HepG2 (cell line): ENCODE data around the gene MYO1C. TPM values are rescaled to one million over a fixed set of nuclear protein-coding genes. Genes with fewer than 3 reads are reported as not detected.

Experiments used
- BRCA1 ChIP-seq: sonication (generic); formaldehyde crosslinking; IDR thresholded peaks from 2 replicates; pipeline ENCODE4 v1.4.0; 2020; ENCODE audit warnings: missing genetic modification reagents
- FOXC1 ChIP-seq: sonication (generic); formaldehyde crosslinking; IDR thresholded peaks from 2 replicates; pipeline ENCODE4 v1.8.0; 2022; ENCODE audit warnings: mild to moderate bottlenecking, missing genetic modification reagents, borderline replicate concordance
- MIER2 ChIP-seq: IDR thresholded peaks from 2 replicates; pipeline ENCODE4 v1.6.1; 2016; ENCODE audit warnings: missing biosample characterization, missing genetic modification reagents
- NFYC ChIP-seq: IDR thresholded peaks from 2 replicates; pipeline ENCODE4 v1.6.1; 2016; ENCODE audit warnings: missing genetic modification reagents, missing compliant biosample characterization
- RFXANK ChIP-seq: IDR thresholded peaks from 2 replicates; pipeline ENCODE4 v1.6.1; 2016
- SNAPC2 ChIP-seq: sonication (generic); formaldehyde crosslinking; IDR thresholded peaks from 2 replicates; pipeline ENCODE4 v1.8.1; 2022; ENCODE audit warnings: mild to moderate bottlenecking, missing genetic modification reagents
- TEAD2 ChIP-seq: sonication (generic); formaldehyde crosslinking; IDR thresholded peaks from 2 replicates; pipeline ENCODE4 v1.9.0; 2021; ENCODE audit warnings: missing genetic modification reagents
- TEAD3 ChIP-seq: optimal IDR thresholded peaks from 2 replicates; pipeline ENCODE3; 2016; ENCODE audit warnings: borderline replicate concordance
- ZNF205 ChIP-seq: IDR thresholded peaks from 2 replicates; pipeline ENCODE4 v1.6.1; 2018; ENCODE audit warnings: missing biosample characterization, missing genetic modification reagents
- ZNF251 ChIP-seq: sonication (generic); formaldehyde crosslinking; IDR thresholded peaks from 2 replicates; pipeline ENCODE4 v1.9.0; 2021; ENCODE audit warnings: mild to moderate bottlenecking, missing genetic modification reagents
- ZNF441 ChIP-seq: sonication (generic); formaldehyde crosslinking; IDR thresholded peaks from 2 replicates; pipeline ENCODE4 v1.7.0; 2021; ENCODE audit warnings: missing genetic modification reagents, borderline replicate concordance
- ZNF883 ChIP-seq: sonication (generic); formaldehyde crosslinking; IDR thresholded peaks from 2 replicates; pipeline ENCODE4 v1.5.1; 2020; ENCODE audit warnings: mild to moderate bottlenecking, missing genetic modification reagents; ENCODE audit errors: not compliant biosample characterization
- polyA plus RNA-seq, 8 experiments: library from polyadenylated mRNA; depleted of rRNA in 3 of 8; stranded (reverse) in 7 of 8; unstranded in 1 of 8; fragments of >200 nt; fragmentation: Illumina TruSeq in 4 of 8; extraction: Trizol in 4 of 8; gene quantifications; 2 replicates each; pipeline versions ENCODE4 v1.2.1 to v1.2.3, GENCODE V29; 2011 to 2016; ENCODE audit warnings: low read depth in 4 of 8, missing spikeins in 1 of 8, mixed read lengths in 1 of 8; ENCODE audit not compliant: insufficient read depth in 1 of 8
- total RNA-seq, 5 experiments: library from RNA; depleted of rRNA; stranded (reverse); fragments of >200 nt; fragmentation: Illumina TruSeq; extraction: Trizol; gene quantifications; 2 replicates each; pipeline ENCODE4 v1.2.3, GENCODE V29; 2016; ENCODE audit warnings: low read depth in 1 of 5
- TF ChIP-seq, protein P1 (sequence below): sonication (generic); formaldehyde crosslinking; IDR thresholded peaks from 2 replicates; pipeline ENCODE4 v1.5.1; 2020; ENCODE audit warnings: mild to moderate bottlenecking, moderate library complexity, missing genetic modification reagents
- TF ChIP-seq, protein P2 (sequence below): sonication (generic); formaldehyde crosslinking; IDR thresholded peaks from 2 replicates; pipeline ENCODE4 v1.4.0; 2020; ENCODE audit warnings: missing genetic modification reagents
- TF ChIP-seq, protein P3 (sequence below): sonication (generic); formaldehyde crosslinking; IDR thresholded peaks from 2 replicates; pipeline ENCODE4 v1.4.0; 2020; ENCODE audit warnings: missing genetic modification reagents
- TF ChIP-seq, protein P4 (sequence below): sonication (generic); formaldehyde crosslinking; IDR thresholded peaks from 2 replicates; pipeline ENCODE4 v1.4.0; 2020; ENCODE audit warnings: missing genetic modification reagents; ENCODE audit errors: not compliant biosample characterization
- TF ChIP-seq, protein P5 (sequence below): sonication (generic); formaldehyde crosslinking; IDR thresholded peaks from 2 replicates; pipeline ENCODE4 v1.4.0; 2020; ENCODE audit warnings: missing genetic modification reagents

MYO1C gene
- total and polyA plus RNA-seq, 2 of the 13 experiments (the other 11 are each of a cell fraction or from before 2014, with no cell fraction given) = 22.7 to 40.8 TPM

DNA sequence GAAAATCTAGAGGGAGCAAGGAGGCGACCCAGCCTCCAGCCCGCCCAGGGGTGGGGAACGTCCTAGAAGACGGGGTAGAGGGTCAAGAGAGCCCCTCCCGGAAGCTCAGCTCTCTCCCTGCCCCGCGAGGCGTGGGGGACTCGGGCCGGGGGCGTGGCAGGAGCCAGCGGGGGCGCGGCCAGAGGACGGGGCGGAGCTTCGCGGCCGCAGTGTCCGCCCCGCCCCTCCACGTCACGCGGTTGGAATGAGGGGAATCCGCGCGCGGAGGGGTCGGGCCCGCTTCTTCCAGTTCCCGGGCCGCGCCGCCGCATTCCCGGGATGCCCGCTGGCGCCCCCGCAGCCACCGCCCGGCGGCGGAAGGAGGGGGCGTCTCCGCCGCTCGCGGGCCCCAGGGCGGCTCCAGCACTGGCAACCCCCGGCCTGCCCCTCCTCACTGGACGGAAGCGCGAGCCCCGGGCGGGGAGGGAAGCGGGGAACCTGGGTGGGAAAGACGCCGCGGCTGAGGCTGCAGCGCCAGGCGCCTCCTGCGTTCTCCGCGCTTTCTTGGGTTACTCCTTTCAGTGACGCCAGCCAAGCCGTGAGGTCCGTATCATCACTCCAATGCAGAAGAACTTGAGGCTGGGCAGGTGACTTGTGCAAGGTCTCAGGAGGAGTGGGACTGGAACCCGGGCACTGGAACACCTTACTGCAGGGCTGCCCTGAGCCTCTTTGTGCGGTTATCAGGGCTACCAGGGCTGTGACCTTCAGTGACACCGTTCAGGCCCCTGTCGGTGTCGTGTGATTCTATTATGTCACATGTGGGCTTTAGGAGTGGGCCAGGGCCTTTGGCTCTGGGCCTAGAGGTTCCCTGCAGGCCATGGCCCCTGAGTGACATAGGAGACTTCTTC lies 4.3 kb downstream of the MYO1C start (continued):
- TF ChIP-seq, protein P1, sequence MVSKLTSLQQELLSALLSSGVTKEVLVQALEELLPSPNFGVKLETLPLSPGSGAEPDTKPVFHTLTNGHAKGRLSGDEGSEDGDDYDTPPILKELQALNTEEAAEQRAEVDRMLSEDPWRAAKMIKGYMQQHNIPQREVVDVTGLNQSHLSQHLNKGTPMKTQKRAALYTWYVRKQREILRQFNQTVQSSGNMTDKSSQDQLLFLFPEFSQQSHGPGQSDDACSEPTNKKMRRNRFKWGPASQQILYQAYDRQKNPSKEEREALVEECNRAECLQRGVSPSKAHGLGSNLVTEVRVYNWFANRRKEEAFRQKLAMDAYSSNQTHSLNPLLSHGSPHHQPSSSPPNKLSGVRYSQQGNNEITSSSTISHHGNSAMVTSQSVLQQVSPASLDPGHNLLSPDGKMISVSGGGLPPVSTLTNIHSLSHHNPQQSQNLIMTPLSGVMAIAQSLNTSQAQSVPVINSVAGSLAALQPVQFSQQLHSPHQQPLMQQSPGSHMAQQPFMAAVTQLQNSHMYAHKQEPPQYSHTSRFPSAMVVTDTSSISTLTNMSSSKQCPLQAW (CRISPR knock-in tag) = 0 out of 2 replicates have a peak, but pooled peaks have one; percentile 12
- TF ChIP-seq NFYC (CRISPR knock-in tag) (no peak), TEAD2 (CRISPR knock-in tag) (no peak), FOXC1 (CRISPR knock-in tag) (0 out of 2 replicates have a peak, but pooled peaks have one; percentile 31), ZNF251 (no peak), TEAD3 (CRISPR knock-in tag) (peak; percentile 96), SNAPC2 (CRISPR knock-in tag) (0 out of 2 replicates have a peak, but pooled peaks have one; percentile 25), MIER2 (CRISPR knock-in tag) (no peak), RFXANK (CRISPR knock-in tag) (no peak), ZNF883 (CRISPR knock-in tag) (peak; percentile 66), ZNF205 (CRISPR knock-in tag) (peak; percentile 22; the same call in 1 of the 2 replicates), BRCA1 (CRISPR knock-in tag) (no peak), ZNF441 (0 out of 2 replicates have a peak, but pooled peaks have one; percentile 55)
- TF ChIP-seq, protein P2, sequence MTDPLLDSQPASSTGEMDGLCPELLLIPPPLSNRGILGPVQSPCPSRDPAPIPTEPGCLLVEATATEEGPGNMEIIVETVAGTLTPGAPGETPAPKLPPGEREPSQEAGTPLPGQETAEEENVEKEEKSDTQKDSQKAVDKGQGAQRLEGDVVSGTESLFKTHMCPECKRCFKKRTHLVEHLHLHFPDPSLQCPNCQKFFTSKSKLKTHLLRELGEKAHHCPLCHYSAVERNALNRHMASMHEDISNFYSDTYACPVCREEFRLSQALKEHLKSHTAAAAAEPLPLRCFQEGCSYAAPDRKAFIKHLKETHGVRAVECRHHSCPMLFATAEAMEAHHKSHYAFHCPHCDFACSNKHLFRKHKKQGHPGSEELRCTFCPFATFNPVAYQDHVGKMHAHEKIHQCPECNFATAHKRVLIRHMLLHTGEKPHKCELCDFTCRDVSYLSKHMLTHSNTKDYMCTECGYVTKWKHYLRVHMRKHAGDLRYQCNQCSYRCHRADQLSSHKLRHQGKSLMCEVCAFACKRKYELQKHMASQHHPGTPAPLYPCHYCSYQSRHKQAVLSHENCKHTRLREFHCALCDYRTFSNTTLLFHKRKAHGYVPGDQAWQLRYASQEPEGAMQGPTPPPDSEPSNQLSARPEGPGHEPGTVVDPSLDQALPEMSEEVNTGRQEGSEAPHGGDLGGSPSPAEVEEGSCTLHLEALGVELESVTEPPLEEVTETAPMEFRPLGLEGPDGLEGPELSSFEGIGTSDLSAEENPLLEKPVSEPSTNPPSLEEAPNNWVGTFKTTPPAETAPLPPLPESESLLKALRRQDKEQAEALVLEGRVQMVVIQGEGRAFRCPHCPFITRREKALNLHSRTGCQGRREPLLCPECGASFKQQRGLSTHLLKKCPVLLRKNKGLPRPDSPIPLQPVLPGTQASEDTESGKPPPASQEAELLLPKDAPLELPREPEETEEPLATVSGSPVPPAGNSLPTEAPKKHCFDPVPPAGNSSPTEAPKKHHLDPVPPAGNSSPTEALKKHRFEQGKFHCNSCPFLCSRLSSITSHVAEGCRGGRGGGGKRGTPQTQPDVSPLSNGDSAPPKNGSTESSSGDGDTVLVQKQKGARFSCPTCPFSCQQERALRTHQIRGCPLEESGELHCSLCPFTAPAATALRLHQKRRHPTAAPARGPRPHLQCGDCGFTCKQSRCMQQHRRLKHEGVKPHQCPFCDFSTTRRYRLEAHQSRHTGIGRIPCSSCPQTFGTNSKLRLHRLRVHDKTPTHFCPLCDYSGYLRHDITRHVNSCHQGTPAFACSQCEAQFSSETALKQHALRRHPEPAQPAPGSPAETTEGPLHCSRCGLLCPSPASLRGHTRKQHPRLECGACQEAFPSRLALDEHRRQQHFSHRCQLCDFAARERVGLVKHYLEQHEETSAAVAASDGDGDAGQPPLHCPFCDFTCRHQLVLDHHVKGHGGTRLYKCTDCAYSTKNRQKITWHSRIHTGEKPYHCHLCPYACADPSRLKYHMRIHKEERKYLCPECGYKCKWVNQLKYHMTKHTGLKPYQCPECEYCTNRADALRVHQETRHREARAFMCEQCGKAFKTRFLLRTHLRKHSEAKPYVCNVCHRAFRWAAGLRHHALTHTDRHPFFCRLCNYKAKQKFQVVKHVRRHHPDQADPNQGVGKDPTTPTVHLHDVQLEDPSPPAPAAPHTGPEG (CRISPR knock-in tag) = no peak
- TF ChIP-seq, protein P3, sequence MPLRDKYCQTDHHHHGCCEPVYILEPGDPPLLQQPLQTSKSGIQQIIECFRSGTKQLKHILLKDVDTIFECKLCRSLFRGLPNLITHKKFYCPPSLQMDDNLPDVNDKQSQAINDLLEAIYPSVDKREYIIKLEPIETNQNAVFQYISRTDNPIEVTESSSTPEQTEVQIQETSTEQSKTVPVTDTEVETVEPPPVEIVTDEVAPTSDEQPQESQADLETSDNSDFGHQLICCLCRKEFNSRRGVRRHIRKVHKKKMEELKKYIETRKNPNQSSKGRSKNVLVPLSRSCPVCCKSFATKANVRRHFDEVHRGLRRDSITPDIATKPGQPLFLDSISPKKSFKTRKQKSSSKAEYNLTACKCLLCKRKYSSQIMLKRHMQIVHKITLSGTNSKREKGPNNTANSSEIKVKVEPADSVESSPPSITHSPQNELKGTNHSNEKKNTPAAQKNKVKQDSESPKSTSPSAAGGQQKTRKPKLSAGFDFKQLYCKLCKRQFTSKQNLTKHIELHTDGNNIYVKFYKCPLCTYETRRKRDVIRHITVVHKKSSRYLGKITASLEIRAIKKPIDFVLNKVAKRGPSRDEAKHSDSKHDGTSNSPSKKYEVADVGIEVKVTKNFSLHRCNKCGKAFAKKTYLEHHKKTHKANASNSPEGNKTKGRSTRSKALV (CRISPR knock-in tag) = peak; percentile 12; the same call in 1 of the 2 replicates
- TF ChIP-seq, protein P4, sequence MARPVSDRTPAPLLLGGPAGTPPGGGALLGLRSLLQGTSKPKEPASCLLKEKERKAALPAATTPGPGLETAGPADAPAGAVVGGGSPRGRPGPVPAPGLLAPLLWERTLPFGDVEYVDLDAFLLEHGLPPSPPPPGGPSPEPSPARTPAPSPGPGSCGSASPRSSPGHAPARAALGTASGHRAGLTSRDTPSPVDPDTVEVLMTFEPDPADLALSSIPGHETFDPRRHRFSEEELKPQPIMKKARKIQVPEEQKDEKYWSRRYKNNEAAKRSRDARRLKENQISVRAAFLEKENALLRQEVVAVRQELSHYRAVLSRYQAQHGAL (CRISPR knock-in tag) = no peak
- TF ChIP-seq, protein P5, sequence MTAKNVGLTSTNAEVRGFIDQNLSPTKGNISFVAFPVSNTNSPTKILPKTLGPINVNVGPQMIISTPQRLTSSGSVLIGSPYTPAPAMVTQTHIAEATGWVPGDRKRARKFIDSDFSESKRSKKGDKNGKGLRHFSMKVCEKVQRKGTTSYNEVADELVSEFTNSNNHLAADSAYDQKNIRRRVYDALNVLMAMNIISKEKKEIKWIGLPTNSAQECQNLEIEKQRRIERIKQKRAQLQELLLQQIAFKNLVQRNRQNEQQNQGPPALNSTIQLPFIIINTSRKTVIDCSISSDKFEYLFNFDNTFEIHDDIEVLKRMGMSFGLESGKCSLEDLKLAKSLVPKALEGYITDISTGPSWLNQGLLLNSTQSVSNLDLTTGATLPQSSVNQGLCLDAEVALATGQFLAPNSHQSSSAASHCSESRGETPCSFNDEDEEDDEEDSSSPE = no peak
